ENCODE data around the gene RGS9.
A peak's percentile ranks its signal among the peaks of the same experiment; 100 is the strongest.

RGS9 gene

GRCh38 chr17:65122836-65123756 lies 14.1 kb upstream of the RGS9 start:
- Mint-ChIP-seq H3K27ac (peak overlapping the region; percentile 99), H3K4me3 (peak overlapping the region; percentile 94 to 99), H3K9me3 (no peaks in the 10 kb centered on the region), H3K4me1 (peaks cover 17 to 25% of the 10 kb centered on the region in 2 donors), H3K36me3 (no peaks in the 10 kb centered on the region), H3K27me3 (peaks cover 6% of the 10 kb centered on the region in 2 donors)
- ATAC-seq (replicated peaks), result peak; percentile 81 to 84
- peak; percentile 86 for DNase-seq

DNA sequence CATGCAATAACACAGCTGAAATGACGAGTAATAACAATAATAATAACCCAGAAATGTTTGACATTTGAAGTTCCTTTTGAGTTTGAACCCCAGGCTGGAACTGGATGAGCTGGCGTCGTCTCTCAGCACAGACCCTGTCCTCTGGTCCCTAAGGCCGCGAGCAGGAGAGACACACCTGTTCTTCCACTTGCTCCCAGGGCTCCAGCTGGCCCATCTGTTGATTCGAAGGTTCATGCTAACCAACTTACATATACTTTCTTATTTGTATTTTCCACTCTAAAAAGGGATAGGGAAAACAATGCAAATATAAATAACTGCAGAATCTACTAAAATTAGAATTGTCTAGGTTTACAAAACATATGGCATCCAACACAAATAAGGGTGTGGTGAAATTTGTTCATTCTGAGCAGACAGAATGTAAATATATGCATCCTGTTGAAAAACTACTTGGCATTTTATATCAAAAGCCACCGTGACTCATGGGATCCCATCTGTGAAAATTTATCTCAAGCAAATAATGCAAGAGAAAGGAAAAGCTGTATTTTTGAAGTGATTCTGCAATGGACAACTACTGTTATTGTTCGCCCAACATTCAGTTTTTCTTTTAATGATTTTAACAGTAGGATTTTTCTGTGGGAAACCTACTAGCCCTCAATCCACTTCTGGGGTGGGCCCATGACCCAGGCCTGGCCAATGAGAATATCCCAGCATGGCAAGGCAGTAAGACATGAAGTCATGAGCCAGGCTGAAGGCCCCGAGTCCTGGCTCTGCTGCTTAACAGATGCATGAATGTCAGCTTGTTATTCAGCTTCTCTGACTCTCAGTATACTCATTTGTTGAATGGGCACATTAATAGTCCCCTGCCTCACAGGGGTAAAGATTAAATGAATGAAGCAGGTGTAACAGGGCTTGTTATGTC lies 13.2 kb upstream of the RGS9 start:
- Mint-ChIP-seq H3K27me3 (peaks cover 6% of the 10 kb centered on the region in 2 donors), H3K4me3 (peak overlapping the region; percentile 94 to 99), H3K9me3 (no peaks in the 10 kb centered on the region), H3K27ac (peak overlapping the region; percentile 99), H3K36me3 (no peaks in the 10 kb centered on the region), H3K4me1 (peaks cover 17 to 25% of the 10 kb centered on the region in 2 donors)
- no peak for DNase-seq
- no peak for ATAC-seq (replicated peaks)

DNA sequence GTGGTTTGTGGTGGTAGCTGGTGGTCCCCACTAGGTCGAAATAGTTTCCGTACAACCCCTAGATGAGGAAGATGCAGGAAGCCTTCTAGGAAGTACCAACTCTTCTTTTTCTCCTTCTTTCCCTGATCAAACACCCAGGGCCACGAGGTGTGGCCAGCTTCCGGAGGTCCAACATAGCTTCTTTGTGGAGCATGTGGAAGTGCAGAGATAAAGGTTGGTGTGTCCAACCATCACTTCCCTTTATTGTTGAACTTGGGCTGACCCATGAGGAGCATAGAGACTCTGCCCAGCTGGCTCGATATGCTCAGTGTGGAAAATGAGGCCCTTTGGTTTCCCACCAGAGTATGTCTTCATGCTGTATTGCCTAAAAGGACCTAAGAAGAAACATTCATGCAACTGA lies 6.3 kb upstream of the RGS9 start:
- peak in 1 of 2 donors; percentile 42 for ATAC-seq (replicated peaks)
- peaks cover 0 to 2% of the 10 kb centered on the region in 2 donors for H3K9me3 Mint-ChIP-seq
- H3K4me1 Mint-ChIP-seq, result peaks cover 7 to 10% of the 10 kb centered on the region in 2 donors
- no peak overlapping the region for H3K4me3 Mint-ChIP-seq
- no peak for DNase-seq
- peaks cover 6 to 10% of the 10 kb centered on the region in 2 donors for H3K27me3 Mint-ChIP-seq
- no peak overlapping the region for H3K27ac Mint-ChIP-seq
- H3K36me3 Mint-ChIP-seq, result no peaks in the 10 kb centered on the region

DNA sequence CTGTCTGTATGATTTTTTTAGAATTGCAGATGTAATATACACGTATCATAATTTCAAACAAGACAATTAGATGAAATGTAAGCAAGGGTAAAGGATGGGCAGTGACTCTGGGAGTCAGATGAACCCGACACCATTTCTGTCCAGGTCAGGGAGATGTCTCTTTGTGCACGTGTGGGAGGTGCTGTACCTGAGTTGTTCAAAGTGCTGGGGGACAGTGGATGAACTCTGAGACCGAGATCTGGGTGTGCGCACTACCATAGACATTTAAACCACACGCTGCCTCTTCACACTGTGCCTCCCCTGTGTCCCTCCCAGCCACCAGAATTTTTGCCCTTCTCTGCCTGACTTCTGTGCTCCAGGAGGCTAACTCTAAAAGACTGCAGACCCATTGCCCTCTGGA lies 5.9 kb upstream of the RGS9 start:
- Mint-ChIP-seq H3K4me3 (no peak overlapping the region), H3K4me1 (peaks cover 7 to 10% of the 10 kb centered on the region in 2 donors), H3K27me3 (peaks cover 6 to 10% of the 10 kb centered on the region in 2 donors), H3K27ac (no peak overlapping the region), H3K36me3 (no peaks in the 10 kb centered on the region), H3K9me3 (peaks cover 0 to 2% of the 10 kb centered on the region in 2 donors)
- ATAC-seq (replicated peaks), result no peak
- DNase-seq, result no peak

DNA sequence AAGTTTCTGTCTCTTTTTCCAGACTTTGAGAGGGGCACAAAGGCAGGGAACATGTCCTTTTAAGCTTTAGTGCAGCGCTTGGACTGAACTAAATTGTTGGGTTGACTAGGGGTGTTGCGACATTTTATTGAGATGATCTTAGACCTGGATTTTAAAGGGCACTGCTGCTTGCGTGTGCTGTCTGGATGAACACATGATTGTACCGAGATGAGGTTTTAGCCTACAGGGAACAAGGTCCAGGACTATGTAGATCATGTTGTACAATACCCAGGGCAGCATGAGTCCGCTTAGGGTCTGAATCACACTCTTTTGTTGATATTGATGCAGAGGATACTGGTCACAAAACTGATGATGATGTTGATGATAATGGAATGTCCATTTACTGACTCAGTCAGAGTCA lies 5.2 kb upstream of the RGS9 start:
- Mint-ChIP-seq H3K27ac (no peak overlapping the region), H3K4me1 (peaks cover 10 to 16% of the 10 kb centered on the region in 2 donors), H3K27me3 (peaks cover 6 to 10% of the 10 kb centered on the region in 2 donors), H3K4me3 (no peak overlapping the region), H3K9me3 (peaks cover 0 to 2% of the 10 kb centered on the region in 2 donors), H3K36me3 (no peaks in the 10 kb centered on the region)
- ATAC-seq (replicated peaks) (no peak), DNase-seq (no peak)

DNA sequence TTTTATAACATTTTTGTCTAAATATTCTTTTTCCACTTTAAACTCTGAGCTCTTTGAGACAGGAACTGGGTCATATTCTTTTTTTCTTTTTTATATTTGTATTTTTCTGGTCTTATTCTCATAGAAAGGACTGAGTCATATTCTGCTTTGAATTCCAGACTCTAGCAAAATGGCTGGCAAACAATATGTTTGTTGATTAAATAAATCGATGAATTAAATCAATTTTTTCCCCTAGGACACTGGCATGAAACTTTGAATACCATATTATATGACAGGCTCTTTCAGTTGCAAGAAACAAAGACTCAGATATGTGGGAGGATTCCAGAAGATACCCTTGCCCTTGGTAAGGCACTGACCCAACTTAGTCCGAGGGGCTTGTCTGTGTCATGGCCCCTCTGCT lies 3.1 kb upstream of the RGS9 start:
- peaks cover 0 to 2% of the 10 kb centered on the region in 2 donors for H3K9me3 Mint-ChIP-seq
- no peak overlapping the region for H3K27ac Mint-ChIP-seq
- ATAC-seq (replicated peaks) (no peak), DNase-seq (no peak)
- H3K4me1 Mint-ChIP-seq, result peaks cover 21 to 37% of the 10 kb centered on the region in 2 donors
- no peaks in the 10 kb centered on the region for H3K36me3 Mint-ChIP-seq
- no peak overlapping the region for H3K4me3 Mint-ChIP-seq
- peaks cover 13 to 17% of the 10 kb centered on the region in 2 donors for H3K27me3 Mint-ChIP-seq

GRCh38 chr17:65139101-65139764 lies 2.1 kb downstream of the RGS9 start:
- Mint-ChIP-seq H3K9me3 (no peaks in the 10 kb centered on the region), H3K36me3 (peaks cover 0 to 3% of the 10 kb centered on the region in 2 donors), H3K27ac (no peak overlapping the region), H3K4me3 (peak overlapping the region; percentile 11 to 46), H3K27me3 (peaks cover 28 to 38% of the 10 kb centered on the region in 2 donors), H3K4me1 (peaks cover 21 to 39% of the 10 kb centered on the region in 2 donors)
- DNase-seq (no peak), ATAC-seq (replicated peaks) (no peak)

DNA sequence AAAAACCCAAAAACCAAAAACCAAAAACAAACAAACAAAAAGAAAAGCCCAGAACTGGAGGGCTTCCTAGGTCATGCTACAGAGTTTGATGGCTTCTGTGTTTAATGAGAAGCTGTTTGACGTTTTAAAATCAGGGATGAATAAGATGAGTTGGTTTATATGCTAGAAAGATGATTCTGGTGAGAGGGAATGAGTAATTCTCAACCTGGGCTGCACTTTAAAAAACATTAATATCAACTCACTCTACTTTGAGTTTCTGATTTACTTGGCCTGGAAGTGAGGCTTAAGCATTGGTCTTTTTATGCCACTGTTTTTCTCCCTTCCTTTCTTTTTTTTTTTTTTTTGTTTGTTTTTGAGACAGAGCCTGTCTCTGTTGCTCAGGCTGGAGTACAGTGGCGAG lies 5.1 kb downstream of the RGS9 start:
- no peak overlapping the region for H3K4me3 Mint-ChIP-seq
- DNase-seq (no peak), ATAC-seq (replicated peaks) (no peak)
- no peak overlapping the region for H3K27ac Mint-ChIP-seq
- peaks cover 0 to 3% of the 10 kb centered on the region in 2 donors for H3K36me3 Mint-ChIP-seq
- H3K9me3 Mint-ChIP-seq, result no peaks in the 10 kb centered on the region
- H3K27me3 Mint-ChIP-seq, result peaks cover 32 to 38% of the 10 kb centered on the region in 2 donors
- H3K4me1 Mint-ChIP-seq, result peaks cover 16 to 25% of the 10 kb centered on the region in 2 donors

DNA sequence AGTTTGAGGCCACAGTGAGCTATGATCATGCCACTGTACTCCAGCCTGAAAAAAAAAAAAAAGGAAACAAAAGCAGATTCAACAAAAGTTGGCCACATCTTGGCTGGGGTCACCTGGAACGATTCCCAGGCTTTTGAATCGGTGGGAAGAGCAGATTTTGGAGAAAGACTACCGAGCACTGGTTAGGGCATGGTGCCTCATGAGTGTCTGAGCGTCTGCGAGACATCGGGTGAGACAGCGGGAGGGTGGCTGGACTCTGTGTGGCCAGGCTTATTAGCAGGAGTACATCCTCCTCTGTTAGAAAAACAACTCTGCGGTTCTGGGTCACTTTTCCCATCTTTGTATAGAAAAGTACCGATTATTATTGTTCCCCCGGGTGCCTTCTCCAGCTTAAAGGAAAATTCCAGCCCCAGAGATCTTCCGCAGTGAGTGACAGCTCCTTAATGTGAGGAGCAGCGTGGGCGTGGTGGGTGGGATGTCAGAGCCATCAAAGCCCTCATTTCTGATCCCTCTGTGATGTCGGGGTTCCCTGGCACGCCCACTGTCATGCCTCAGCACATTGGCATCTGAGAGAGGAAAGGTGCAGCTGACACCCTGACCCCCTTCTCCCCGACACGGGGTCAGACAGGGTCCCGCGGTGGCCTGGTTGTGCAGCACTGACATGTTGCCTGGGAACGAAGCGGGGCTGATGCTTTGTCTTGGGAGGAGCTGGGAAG lies 6.9 kb downstream of the RGS9 start:
- no peak for DNase-seq

DNA sequence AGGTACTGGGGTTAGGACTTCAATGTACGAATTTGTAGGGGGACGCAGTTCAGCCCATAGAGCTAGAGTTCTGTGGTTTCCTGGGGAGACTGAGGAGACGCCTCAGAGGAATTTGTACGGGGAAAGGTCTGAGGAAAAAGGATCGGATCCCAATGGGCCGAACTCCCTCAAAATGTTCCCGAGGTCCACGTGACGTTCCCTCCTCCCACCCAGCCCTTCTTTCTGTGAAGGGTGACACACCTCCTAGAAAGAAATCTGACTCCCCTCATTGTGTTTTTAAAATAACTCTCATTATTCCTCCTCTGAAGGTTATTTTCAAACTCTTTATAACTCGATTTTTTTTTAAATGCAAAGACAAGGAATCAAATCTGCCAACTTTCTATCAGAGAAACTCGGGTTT lies 8.6 kb downstream of the RGS9 start:
- Mint-ChIP-seq H3K27ac (no peak overlapping the region), H3K4me3 (no peak overlapping the region), H3K36me3 (no peaks in the 10 kb centered on the region), H3K9me3 (no peaks in the 10 kb centered on the region), H3K27me3 (peaks cover 10 to 13% of the 10 kb centered on the region in 2 donors), H3K4me1 (no peaks in the 10 kb centered on the region)
- ATAC-seq (replicated peaks) (no peak), DNase-seq (no peak)

More for the DNA sequence above, 6.9 kb downstream of the RGS9 start:
- Mint-ChIP-seq H3K9me3 (no peaks in the 10 kb centered on the region), H3K4me3 (no peak overlapping the region), H3K4me1 (peaks cover 5 to 7% of the 10 kb centered on the region in 2 donors), H3K27me3 (peaks cover 21 to 24% of the 10 kb centered on the region in 2 donors), H3K27ac (no peak overlapping the region), H3K36me3 (peaks cover 0 to 3% of the 10 kb centered on the region in 2 donors)
- ATAC-seq (replicated peaks), result no peak

DNA sequence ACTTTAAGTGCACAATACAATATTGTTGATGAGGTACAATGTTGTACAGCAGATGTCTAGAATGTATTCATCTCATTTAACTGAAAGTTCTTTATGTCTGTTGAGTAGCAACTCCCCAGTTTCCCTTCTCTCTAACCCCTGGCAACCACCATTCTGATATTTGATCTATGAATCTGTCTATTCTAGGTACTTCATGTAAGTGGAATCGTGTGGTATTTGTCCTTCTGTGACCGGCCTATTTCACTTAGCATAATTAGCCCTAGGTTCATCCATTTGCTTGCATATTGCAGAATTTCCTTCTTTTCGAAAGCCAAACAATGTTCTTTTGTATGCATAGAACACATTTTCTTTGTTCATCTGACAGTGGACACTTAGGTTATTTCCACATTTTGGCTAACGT lies 10.8 kb downstream of the RGS9 start:
- H3K4me1 Mint-ChIP-seq, result no peaks in the 10 kb centered on the region
- no peak for DNase-seq
- no peak for ATAC-seq (replicated peaks)
- no peaks in the 10 kb centered on the region for H3K36me3 Mint-ChIP-seq
- H3K27me3 Mint-ChIP-seq, result peaks cover 4 to 5% of the 10 kb centered on the region in 2 donors
- H3K4me3 Mint-ChIP-seq, result no peak overlapping the region
- no peak overlapping the region for H3K27ac Mint-ChIP-seq
- H3K9me3 Mint-ChIP-seq, result no peaks in the 10 kb centered on the region

- H3K9me3 Mint-ChIP-seq, result no peaks in the 10 kb centered on the region
- peaks cover 0 to under 1% of the 10 kb centered on the region in 2 donors for H3K27me3 Mint-ChIP-seq
- H3K4me3 Mint-ChIP-seq, result peak overlapping the region; percentile 49 to 63
- peaks cover 22 to 26% of the 10 kb centered on the region in 2 donors for H3K4me1 Mint-ChIP-seq
- DNase-seq, result peak; percentile 56
- peak; percentile 90 to 91 for ATAC-seq (replicated peaks)
- H3K27ac Mint-ChIP-seq, result peak overlapping the region; percentile 90
- H3K36me3 Mint-ChIP-seq, result peaks cover 3% of the 10 kb centered on the region in 2 donors
These were observed 17.8 kb downstream of the RGS9 start for GRCh38 chr17:65154770-65155589.

DNA sequence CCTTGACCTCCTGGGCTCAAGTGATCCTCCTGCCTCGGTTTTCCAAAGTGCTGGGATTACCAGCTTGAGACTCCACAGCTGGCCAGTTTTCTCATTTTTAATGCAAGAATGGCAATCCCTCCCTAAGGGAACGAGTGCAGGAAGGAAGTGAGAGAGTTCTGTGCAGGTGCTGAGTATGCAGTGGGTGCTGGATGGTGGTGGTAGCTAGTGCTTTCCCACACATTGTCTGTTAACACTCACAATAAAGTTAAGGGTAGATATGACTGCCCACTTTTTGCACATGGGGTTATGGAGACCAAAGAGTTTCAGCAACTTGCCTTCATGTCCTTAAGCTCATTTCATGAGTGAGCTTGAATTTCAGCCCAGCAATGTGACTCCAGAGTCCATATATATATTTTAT lies 18.5 kb downstream of the RGS9 start:
- ATAC-seq (replicated peaks), result peak; percentile 50 to 56
- Mint-ChIP-seq H3K4me3 (peak overlapping the region; percentile 49 to 63), H3K27me3 (no peaks in the 10 kb centered on the region), H3K36me3 (peaks cover 3 to 4% of the 10 kb centered on the region in 2 donors), H3K27ac (peak overlapping the region; percentile 90), H3K4me1 (peaks cover 23 to 29% of the 10 kb centered on the region in 2 donors), H3K9me3 (no peaks in the 10 kb centered on the region)
- no peak for DNase-seq
